OCI-LY1 (cell line): Measurements from ENCODE around the gene ZNF136.
A peak's percentile ranks its signal among the peaks of the same experiment; 100 is the strongest.

ENCODE experiments used
- H2AFZ ChIP-seq: fragments of 200-600 bp; sonication (generic), shearing (Covaris generic); 2 replicates; pipeline ENCODE4 v1.6.0; 2014; ENCODE audit warnings: antibody characterized with exemption, mild to moderate bottlenecking, low read length
- H3F3A ChIP-seq: fragments of 200-600 bp; sonication (generic), shearing (Covaris generic); 2 replicates; pipeline ENCODE4 v1.6.0; 2014; ENCODE audit warnings: mild to moderate bottlenecking, antibody characterized with exemption, low read length, moderate library complexity; ENCODE audit not compliant: insufficient read depth
- H3K27ac ChIP-seq: fragments of 200-600 bp; sonication (generic); 2 replicates; pipeline ENCODE4 v1.5.1; 2014; ENCODE audit warnings: low read length, mixed run types, mild to moderate bottlenecking, low read depth; ENCODE audit not compliant: poor library complexity, severe bottlenecking
- H3K27me3 ChIP-seq: fragments of 200-600 bp; sonication (generic); 2 replicates; pipeline ENCODE4 v1.6.0; 2014; ENCODE audit warnings: antibody characterized with exemption, mild to moderate bottlenecking, low read length, moderate library complexity; ENCODE audit not compliant: insufficient read depth
- H3K36me3 ChIP-seq: fragments of 200-600 bp; sonication (generic); 2 replicates; pipeline ENCODE4 v1.6.1; 2014; ENCODE audit warnings: mild to moderate bottlenecking, antibody characterized with exemption, low read length, moderate library complexity, mixed read lengths; ENCODE audit not compliant: insufficient read depth
- H3K4me1 ChIP-seq: fragments of 200-600 bp; sonication (generic); 2 replicates; pipeline ENCODE4 v1.5.1; 2014; ENCODE audit warnings: mild to moderate bottlenecking, low read length, moderate library complexity; ENCODE audit not compliant: insufficient read depth, severe bottlenecking
- H3K4me2 ChIP-seq: fragments of 200-600 bp; sonication (generic), shearing (Covaris generic); 2 replicates; pipeline ENCODE4 v1.6.1; 2014; ENCODE audit warnings: low read length
- H3K4me3 ChIP-seq: fragments of 200-600 bp; sonication (generic); 2 replicates; pipeline ENCODE4 v1.5.1; 2014; ENCODE audit warnings: low read length, low read depth, mild to moderate bottlenecking, mixed read lengths; ENCODE audit not compliant: poor library complexity, severe bottlenecking
- H3K79me2 ChIP-seq: fragments of 200-600 bp; shearing (Covaris generic); 2 replicates; pipeline ENCODE4 v1.6.1; 2016; ENCODE audit warnings: mixed run types, low read length, mixed read lengths; ENCODE audit not compliant: insufficient read depth
- H3K9ac ChIP-seq: fragments of 200-600 bp; sonication (generic), shearing (Covaris generic); 2 replicates; pipeline ENCODE4 v1.6.1; 2014; ENCODE audit warnings: mild to moderate bottlenecking, low read length, mixed read lengths
- H3K9me2 ChIP-seq: fragments of 200-600 bp; sonication (generic), shearing (Covaris generic); 2 replicates; pipeline ENCODE4 v1.6.1; 2014; ENCODE audit warnings: low read depth, mild to moderate bottlenecking, low read length, mixed read lengths
- H3K9me3 ChIP-seq: fragments of 200-600 bp; shearing (Covaris generic); 2 replicates; pipeline ENCODE4 v1.6.1; 2014; ENCODE audit warnings: low read length, mixed read lengths
- H4K20me1 ChIP-seq: fragments of 200-600 bp; sonication (generic), shearing (Covaris generic); 2 replicates; pipeline ENCODE4 v1.6.0; 2016; ENCODE audit warnings: mild to moderate bottlenecking, low read length; ENCODE audit not compliant: insufficient read depth
- CTCF ChIP-seq: fragments of 200-600 bp; sonication (generic), shearing (Covaris generic); IDR thresholded peaks from 2 replicates; pipeline ENCODE4 v1.5.1; 2017; ENCODE audit warnings: mild to moderate bottlenecking, antibody characterized with exemption, low read length, moderate library complexity, mixed read lengths
- EZH2 ChIP-seq: fragments of 200-600 bp; sonication (generic), shearing (Covaris generic); IDR thresholded peaks from 2 replicates; pipeline ENCODE4 v1.8.0; 2017; ENCODE audit warnings: borderline replicate concordance, mixed run types, mild to moderate bottlenecking, antibody characterized with exemption, low read length, moderate library complexity, mixed read lengths

The ZNF136 gene

GRCh38 chr19:12162882-12163806, at the start of gene ZNF136:
TSS of gene ZNF136 (plus strand) at chr19:12163096. CDS start at chr19:12163204, 108 bp downstream.
- Histone ChIP-seq H3K27ac (peak within 1 kb of the TSS; percentile 27), H3K4me1 (peaks cover 9% of the 10 kb centered on the region), H3K36me3 (peaks cover 22% of the 10 kb centered on the region), H3K27me3 (no peaks in the 10 kb centered on the region), H3K4me3 (peak within 1 kb of the TSS; percentile 90), H3F3A (no peaks in the 10 kb centered on the region), H3K9ac (peak within 1 kb of the TSS; percentile 87), H3K9me3 (peaks cover 10% of the 10 kb centered on the region; the same call in 1 of the 2 replicates), H2AFZ (peak within 1 kb of the TSS; percentile 70; the same call in 1 of the 2 replicates), H3K4me2 (peak within 1 kb of the TSS; percentile 75), H3K79me2 (peaks cover 16% of the 10 kb centered on the region), H3K9me2 (no peaks in the 10 kb centered on the region), H4K20me1 (no peaks in the 10 kb centered on the region)
- TF ChIP-seq CTCF (no peak), EZH2 (no peak)

GRCh38 chr19:12113121-12113520, 49.8 kb upstream of the ZNF136 start:
- Histone ChIP-seq H3K27ac (no peak overlapping the region), H3K9me2 (no peaks in the 10 kb centered on the region), H3K9me3 (peaks cover 14% of the 10 kb centered on the region), H4K20me1 (no peaks in the 10 kb centered on the region), H3K9ac (no peak overlapping the region), H2AFZ (no peak overlapping the region), H3K79me2 (no peaks in the 10 kb centered on the region), H3K4me1 (no peaks in the 10 kb centered on the region), H3K27me3 (no peaks in the 10 kb centered on the region), H3K4me2 (no peak overlapping the region), H3K4me3 (no peak overlapping the region), H3F3A (no peaks in the 10 kb centered on the region), H3K36me3 (no peaks in the 10 kb centered on the region; the same call in 1 of the 2 replicates)
- TF ChIP-seq EZH2 (no peak), CTCF (no peak)

- Histone ChIP-seq H2AFZ (no peak overlapping the region), H3F3A (no peaks in the 10 kb centered on the region), H3K27ac (no peak overlapping the region), H3K9me2 (no peaks in the 10 kb centered on the region), H3K4me2 (no peak overlapping the region), H3K9me3 (peaks cover 10% of the 10 kb centered on the region), H3K27me3 (no peaks in the 10 kb centered on the region), H4K20me1 (no peaks in the 10 kb centered on the region), H3K79me2 (no peaks in the 10 kb centered on the region), H3K4me1 (no peaks in the 10 kb centered on the region), H3K4me3 (no peak overlapping the region), H3K36me3 (no peaks in the 10 kb centered on the region), H3K9ac (no peak overlapping the region)
- TF ChIP-seq CTCF (no peak), EZH2 (no peak)
Measured at GRCh38 chr19:12117201-12117970, 45.5 kb upstream of the ZNF136 start.
